ENCODE results near the gene TRAF3IP3.

The TRAF3IP3 gene

DNA sequence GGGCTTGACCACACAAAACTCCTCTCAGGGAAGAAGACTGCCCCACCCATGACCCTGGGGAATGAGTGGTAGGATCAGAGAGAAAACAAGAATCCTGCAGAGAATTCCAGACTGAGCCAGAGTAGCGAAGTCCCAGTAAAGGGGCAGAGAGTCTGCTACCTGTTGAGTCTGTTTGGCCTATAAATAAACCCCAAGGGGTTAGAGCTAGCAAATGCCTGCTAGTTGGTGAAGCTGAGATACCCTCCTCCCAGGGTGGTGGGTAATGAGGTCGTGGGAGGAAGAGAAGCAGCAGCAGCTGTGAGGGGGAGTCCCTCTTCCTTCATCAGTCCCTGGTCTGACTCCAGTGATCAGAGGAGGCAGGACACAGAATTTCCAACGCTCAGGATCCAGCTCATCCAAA lies 2.5 kb downstream of the TRAF3IP3 start:
- DNase-seq = peak; percentile 24

GRCh38 chr1:209759829-209760359 lies 4.0 kb downstream of the TRAF3IP3 start:
- DNase-seq = no peak
- in situ Hi-C loops (cut with MboI; ENCODE audit: low pct_unique_long_range_greater_than_20kb, low sequenced_read_pairs) = no loop called here

More for the DNA sequence above, 2.5 kb downstream of the TRAF3IP3 start:
- in situ Hi-C loops (cut with MboI; ENCODE audit: low pct_unique_long_range_greater_than_20kb, low sequenced_read_pairs) = no loop called here

- in situ Hi-C loops (cut with MboI; ENCODE audit: low pct_unique_long_range_greater_than_20kb, low sequenced_read_pairs) = no loop called here
- DNase-seq = no peak
Observed at GRCh38 chr1:209761011-209761635, 5.3 kb downstream of the TRAF3IP3 start.

DNA sequence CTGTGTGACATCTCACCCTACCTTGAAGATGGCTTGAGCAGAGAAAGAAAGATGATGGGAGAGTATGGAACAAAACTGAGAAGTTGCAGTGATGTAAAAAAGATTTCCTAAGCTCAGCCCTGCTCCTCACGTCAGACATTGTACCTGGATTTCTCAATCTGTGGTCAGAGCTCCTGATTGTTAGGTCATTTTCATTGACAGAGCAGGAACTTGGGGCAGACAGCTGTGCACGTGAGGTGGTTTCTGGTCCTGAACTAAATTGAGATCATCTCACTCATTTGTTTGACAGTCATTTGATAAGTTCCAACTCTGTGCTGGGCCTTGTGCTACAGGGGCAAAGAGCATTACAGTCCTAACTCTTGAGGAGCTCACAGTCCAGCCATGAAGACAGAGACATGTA lies 10.2 kb downstream of the TRAF3IP3 start:
- in situ Hi-C loops (cut with MboI; ENCODE audit: low pct_unique_long_range_greater_than_20kb, low sequenced_read_pairs) = no loop called here
- peak; percentile 12 for DNase-seq

- in situ Hi-C loops (cut with MboI; ENCODE audit: low pct_unique_long_range_greater_than_20kb, low sequenced_read_pairs) = no loop called here
- no peak for DNase-seq
Observed at GRCh38 chr1:209767096-209767495, 11.2 kb downstream of the TRAF3IP3 start.

- DNase-seq = peak; percentile 72
- in situ Hi-C loops (cut with MboI; ENCODE audit: low pct_unique_long_range_greater_than_20kb, low sequenced_read_pairs) = no loop called here
Observed at GRCh38 chr1:209767706-209768105, 11.9 kb downstream of the TRAF3IP3 start.

DNA sequence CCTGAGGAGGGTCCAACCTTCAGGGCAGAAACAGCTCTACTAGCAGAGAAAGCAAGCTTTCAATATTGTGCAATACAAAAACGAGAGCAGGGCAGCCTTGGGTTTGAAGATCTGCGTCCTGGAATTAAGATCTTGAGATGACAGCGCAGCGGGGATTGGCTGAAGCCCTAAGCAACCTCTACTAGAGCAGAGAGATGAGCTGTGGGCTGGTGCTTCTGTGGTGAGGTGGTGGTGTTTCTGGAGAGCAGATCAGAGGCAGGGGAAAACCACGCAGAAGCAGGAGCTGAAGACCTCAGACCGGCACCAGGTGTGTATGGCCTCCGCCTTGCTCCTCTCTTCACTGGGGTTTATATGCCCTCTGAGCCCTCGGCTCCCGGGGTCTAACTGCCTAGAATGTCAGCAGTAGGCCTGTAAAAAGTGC lies 12.5 kb downstream of the TRAF3IP3 start:
- DNase-seq = peak; percentile 37
- in situ Hi-C loops (cut with MboI; ENCODE audit: low pct_unique_long_range_greater_than_20kb, low sequenced_read_pairs) = no loop called here

GRCh38 chr1:209769171-209769904 lies 13.5 kb downstream of the TRAF3IP3 start:
- in situ Hi-C loops (cut with MboI; ENCODE audit: low pct_unique_long_range_greater_than_20kb, low sequenced_read_pairs) = no loop called here
- peak; percentile 72 for DNase-seq

GRCh38 chr1:209769971-209770370 lies 14.1 kb downstream of the TRAF3IP3 start:
- DNase-seq = no peak

GRCh38 chr1:209770636-209771415 lies 15.0 kb downstream of the TRAF3IP3 start:
- in situ Hi-C loops (cut with MboI; ENCODE audit: low pct_unique_long_range_greater_than_20kb, low sequenced_read_pairs) = no loop called here
- DNase-seq = no peak

More at GRCh38 chr1:209769971-209770370, 14.1 kb downstream of the TRAF3IP3 start:
- in situ Hi-C loops (cut with MboI; ENCODE audit: low pct_unique_long_range_greater_than_20kb, low sequenced_read_pairs) = no loop called here

- DNase-seq = no peak
- in situ Hi-C loops (cut with MboI; ENCODE audit: low pct_unique_long_range_greater_than_20kb, low sequenced_read_pairs) = no loop called here
Observed at GRCh38 chr1:209772126-209772525, 16.3 kb downstream of the TRAF3IP3 start.

GRCh38 chr1:209774592-209774991 lies 18.7 kb downstream of the TRAF3IP3 start:
- no peak for DNase-seq
- in situ Hi-C loops (cut with MboI; ENCODE audit: low pct_unique_long_range_greater_than_20kb, low sequenced_read_pairs) = no loop called here

GRCh38 chr1:209775678-209776077 lies 19.8 kb downstream of the TRAF3IP3 start:
- no peak for DNase-seq
- in situ Hi-C loops (cut with MboI; ENCODE audit: low pct_unique_long_range_greater_than_20kb, low sequenced_read_pairs) = no loop called here

- in situ Hi-C loops (cut with MboI; ENCODE audit: low pct_unique_long_range_greater_than_20kb, low sequenced_read_pairs) = no loop called here
- DNase-seq = no peak
Observed at GRCh38 chr1:209777587-209777986, 21.7 kb downstream of the TRAF3IP3 start.

DNA sequence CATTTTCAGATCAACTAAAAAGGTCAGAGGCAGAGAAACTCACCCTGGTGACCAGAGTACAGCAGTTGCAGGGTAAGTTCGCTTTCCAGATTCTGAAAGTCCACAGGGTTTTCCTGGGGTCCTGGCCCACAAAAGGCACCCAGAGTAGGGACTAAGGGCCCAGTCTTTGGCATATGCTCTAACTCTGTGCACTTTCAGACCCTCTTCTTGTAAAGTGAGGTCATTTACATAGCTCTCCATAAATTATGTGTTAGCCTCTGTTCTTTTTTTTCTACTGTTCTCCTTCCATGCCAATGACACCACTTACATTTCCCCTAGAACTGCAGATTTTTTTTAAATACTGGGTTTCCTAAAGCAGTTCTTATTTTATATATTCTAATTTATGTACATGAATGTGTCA lies 22.2 kb downstream of the TRAF3IP3 start:
- DNase-seq = no peak
- in situ Hi-C loops (cut with MboI; ENCODE audit: low pct_unique_long_range_greater_than_20kb, low sequenced_read_pairs) = no loop called here

GRCh38 chr1:209780268-209780667 lies 24.4 kb downstream of the TRAF3IP3 start:
- in situ Hi-C loops (cut with MboI; ENCODE audit: low pct_unique_long_range_greater_than_20kb, low sequenced_read_pairs) = no loop called here
- no peak for DNase-seq

- DNase-seq = no peak
- in situ Hi-C loops (cut with MboI; ENCODE audit: low pct_unique_long_range_greater_than_20kb, low sequenced_read_pairs) = no loop called here
Observed at GRCh38 chr1:209783386-209783785, 27.5 kb downstream of the TRAF3IP3 start.

GRCh38 chr1:209784265-209785169 lies 28.7 kb downstream of the TRAF3IP3 start, which contains the start of gene C1orf74:
Gene C1orf74 (minus strand): TSS chr1:209784559. CDS start chr1:209783634, 925 bp downstream.
- in situ Hi-C loops (cut with MboI; ENCODE audit: low pct_unique_long_range_greater_than_20kb, low sequenced_read_pairs) = no loop called here

GRCh38 chr1:209785592-209785991 lies 29.7 kb downstream of the TRAF3IP3 start:
- no peak for DNase-seq
- in situ Hi-C loops (cut with MboI; ENCODE audit: low pct_unique_long_range_greater_than_20kb, low sequenced_read_pairs) = no loop called here

More at GRCh38 chr1:209784265-209785169, 28.7 kb downstream of the TRAF3IP3 start, which contains the start of gene C1orf74:
- peak; percentile 99 for DNase-seq

All from KBM-7 (cell line).